GM19193 (cell line): ENCODE data around the gene GTF2F1.

ENCODE experiments used
- POLR2A ChIP-seq: IDR thresholded peaks from 4 replicates; pipeline ENCODE4 v1.6.1; 2011; ENCODE audit not compliant: insufficient read depth, insufficient read length; ENCODE audit errors: extremely low read depth

The GTF2F1 gene

GRCh38 chr19:6406401-6406800 lies 13.4 kb upstream of the GTF2F1 start:
- no peak for TF ChIP-seq POLR2A

- no peak for TF ChIP-seq POLR2A
Observed at GRCh38 chr19:6402837-6403608, 10.1 kb upstream of the GTF2F1 start.

GRCh38 chr19:6402058-6402457 lies 9.1 kb upstream of the GTF2F1 start:
- no peak for TF ChIP-seq POLR2A

GRCh38 chr19:6396305-6396704 lies 3.3 kb upstream of the GTF2F1 start:
- TF ChIP-seq POLR2A = no peak

- TF ChIP-seq POLR2A = no peak
Observed at GRCh38 chr19:6394831-6395230, 1.9 kb upstream of the GTF2F1 start.

- no peak for TF ChIP-seq POLR2A
Observed at GRCh38 chr19:6393983-6394412, 1.0 kb upstream of the GTF2F1 start.

GRCh38 chr19:6392221-6393073 lies 517 bp downstream of the GTF2F1 start:
- TF ChIP-seq POLR2A = no peak

- no peak for TF ChIP-seq POLR2A
Observed at GRCh38 chr19:6387372-6387771, 5.6 kb downstream of the GTF2F1 start.

- no peak for TF ChIP-seq POLR2A
Observed at GRCh38 chr19:6384381-6384780, 8.6 kb downstream of the GTF2F1 start.

GRCh38 chr19:6383188-6383587 lies 9.8 kb downstream of the GTF2F1 start:
- no peak for TF ChIP-seq POLR2A

GRCh38 chr19:6381030-6381750 lies 11.8 kb downstream of the GTF2F1 start:
- no peak for TF ChIP-seq POLR2A

- no peak for TF ChIP-seq POLR2A
Observed at GRCh38 chr19:6379744-6380143, 13.2 kb downstream of the GTF2F1 start.

- TF ChIP-seq POLR2A = no peak
Observed at GRCh38 chr19:6378486-6378885, 14.5 kb downstream of the GTF2F1 start.

GRCh38 chr19:6378041-6378440 lies 14.9 kb downstream of the GTF2F1 start:
- TF ChIP-seq POLR2A = no peak

- TF ChIP-seq POLR2A = no peak
Observed at GRCh38 chr19:6376512-6377190, 16.3 kb downstream of the GTF2F1 start.

GRCh38 chr19:6375411-6376010 lies 17.5 kb downstream of the GTF2F1 start, which contains the start of gene PSPN:
TSS of gene PSPN (minus strand) at chr19:6375933. CDS start at chr19:6375849, 84 bp downstream.
- no peak for TF ChIP-seq POLR2A
